Panc1 (cell line): ENCODE results near the gene TTC27. TPM values are rescaled to one million over a fixed set of nuclear protein-coding genes. Genes with fewer than 3 reads are reported as not detected.

ENCODE experiments used
- ATAC-seq: fragments of 200-7000 bp; cut with Tn5 transposase; 2 replicates; pipeline ENCODE4 v1.9.1; 2020; ENCODE audit warnings: mild to moderate bottlenecking, moderate library complexity
- BruUV-seq: library from RNA; stranded (reverse); fragments of 400-500 nt; replicated peaks from 2 replicates; lab custom pipeline; 2021; lab: Mats Ljungman, UMichigan
- CTCF ChIA-PET: fragments of 300-600 bp; sonication (Branson Sonifier 250); formaldehyde crosslinking; loops from one replicate; lab custom pipeline; 2022; ENCODE audit warnings: antibody characterized with exemption; lab: Charles Lee
- POLR2A ChIA-PET: fragments of 300-600 bp; sonication (Branson Sonifier 250); formaldehyde crosslinking; loops from one replicate; lab custom pipeline; 2022; ENCODE audit warnings: antibody characterized with exemption; lab: Charles Lee
- DNase-seq: peaks from one replicate; pipeline ENCODE4 v3.0.0-alpha.2; 2010; ENCODE audit warnings: low read depth, low spot score
- H3K27ac ChIP-seq: 2 replicates; pipeline ENCODE4 v1.5.1; 2011; ENCODE audit warnings: mild to moderate bottlenecking, low read length, inconsistent platforms
- H3K27me3 ChIP-seq: fragments of 200-500 bp; sonication (Bioruptor generic); 2 replicates; pipeline ENCODE4 v1.6.0; 2014; ENCODE audit warnings: low read length, inconsistent platforms; ENCODE audit not compliant: control insufficient read depth, insufficient read depth
- H3K36me3 ChIP-seq: fragments of 200-500 bp; sonication (Bioruptor generic); 2 replicates; pipeline ENCODE4 v1.5.1; 2014; ENCODE audit warnings: inconsistent platforms, mild to moderate bottlenecking, low read length, moderate library complexity; ENCODE audit not compliant: control insufficient read depth, insufficient read depth
- H3K4me1 ChIP-seq: 2 replicates; pipeline ENCODE4 v1.5.1; 2011; ENCODE audit warnings: inconsistent platforms, mild to moderate bottlenecking, low read length, moderate library complexity; ENCODE audit not compliant: control insufficient read depth, insufficient read depth
- H3K4me3 ChIP-seq, 2 experiments: 2 replicates each; pipeline ENCODE4 v1.5.1; 2011 to 2012; ENCODE audit warnings: low read depth in 2 of 2, low read length in 2 of 2, mild to moderate bottlenecking in 2 of 2, inconsistent platforms in 1 of 2, moderate library complexity in 1 of 2
- H3K9me3 ChIP-seq: fragments of 200-500 bp; sonication (Bioruptor generic); 2 replicates; pipeline ENCODE4 v1.5.1; 2014; ENCODE audit warnings: low read depth, mild to moderate bottlenecking, inconsistent platforms, low read length, moderate library complexity; ENCODE audit not compliant: control insufficient read depth, insufficient read depth
- POLR2AphosphoS5 ChIP-seq: IDR thresholded peaks from 2 replicates; pipeline ENCODE4 v1.6.1; 2012; ENCODE audit warnings: mild to moderate bottlenecking, low read depth, low read length, moderate library complexity
- REST ChIP-seq, 2 experiments: IDR thresholded peaks; 2 replicates each; pipeline ENCODE4 v1.6.1; 2011 to 2012; ENCODE audit warnings: low read depth in 2 of 2, control low read depth in 1 of 2, low read length in 1 of 2, mild to moderate bottlenecking in 1 of 2, moderate library complexity in 1 of 2; ENCODE audit not compliant: insufficient read depth in 1 of 2
- SIN3A ChIP-seq: IDR thresholded peaks from 2 replicates; pipeline ENCODE4 v1.6.1; 2012; ENCODE audit warnings: low read depth, mild to moderate bottlenecking, low read length, moderate library complexity, borderline replicate concordance; ENCODE audit not compliant: insufficient read depth
- TCF7L2 ChIP-seq: IDR thresholded peaks from 2 replicates; pipeline ENCODE4 v1.6.1; 2011; ENCODE audit warnings: mild to moderate bottlenecking, low read depth, low read length, inconsistent platforms
- in situ Hi-C: cut with HindIII; loops from 2 replicates; pipeline ENCODE4 v1.10.0; 2016; ENCODE audit warnings: low sequenced_read_pairs, low pct_unique_long_range_greater_than_20kb
- intact Hi-C: fragments of 100-400 bp; cut with micrococcal nuclease; formaldehyde crosslinking; loops from one replicate; pipeline ENCODE4 v1.10.0; 2022; ENCODE audit not compliant: unreplicated experiment
- total RNA-seq: library from RNA; stranded (reverse); gene quantifications from one replicate; pipeline ENCODE4 v1.2.1, GENCODE V29; 2021; ENCODE audit not compliant: unreplicated experiment
- TF ChIP-seq, protein P1 (sequence below): fragments of 450-650 bp; IDR thresholded peaks from 2 replicates; pipeline ENCODE4 v1.5.1; 2017; ENCODE audit warnings: mild to moderate bottlenecking

TTC27 gene
- total RNA-seq, 1 experiment from 2014 or later: 24.7 TPM

GRCh38 chr2:32652555-32653209, 24.8 kb downstream of the TTC27 start:
- Histone ChIP-seq H3K9me3 (no peaks in the 10 kb centered on the region), H3K27me3 (no peaks in the 10 kb centered on the region), H3K4me3 (no peak overlapping the region), H3K4me1 (no peaks in the 10 kb centered on the region), H3K36me3 (peaks cover 4% of the 10 kb centered on the region; the same call in 1 of the 2 replicates), H3K27ac (no peak overlapping the region)
- ATAC-seq (no peak), DNase-seq (no peak)
- intact Hi-C loops: no loop called here
- TF ChIP-seq, protein P1, sequence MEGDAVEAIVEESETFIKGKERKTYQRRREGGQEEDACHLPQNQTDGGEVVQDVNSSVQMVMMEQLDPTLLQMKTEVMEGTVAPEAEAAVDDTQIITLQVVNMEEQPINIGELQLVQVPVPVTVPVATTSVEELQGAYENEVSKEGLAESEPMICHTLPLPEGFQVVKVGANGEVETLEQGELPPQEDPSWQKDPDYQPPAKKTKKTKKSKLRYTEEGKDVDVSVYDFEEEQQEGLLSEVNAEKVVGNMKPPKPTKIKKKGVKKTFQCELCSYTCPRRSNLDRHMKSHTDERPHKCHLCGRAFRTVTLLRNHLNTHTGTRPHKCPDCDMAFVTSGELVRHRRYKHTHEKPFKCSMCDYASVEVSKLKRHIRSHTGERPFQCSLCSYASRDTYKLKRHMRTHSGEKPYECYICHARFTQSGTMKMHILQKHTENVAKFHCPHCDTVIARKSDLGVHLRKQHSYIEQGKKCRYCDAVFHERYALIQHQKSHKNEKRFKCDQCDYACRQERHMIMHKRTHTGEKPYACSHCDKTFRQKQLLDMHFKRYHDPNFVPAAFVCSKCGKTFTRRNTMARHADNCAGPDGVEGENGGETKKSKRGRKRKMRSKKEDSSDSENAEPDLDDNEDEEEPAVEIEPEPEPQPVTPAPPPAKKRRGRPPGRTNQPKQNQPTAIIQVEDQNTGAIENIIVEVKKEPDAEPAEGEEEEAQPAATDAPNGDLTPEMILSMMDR: no peak
- no peak for TF ChIP-seq POLR2AphosphoS5
- TF ChIP-seq REST (IDR thresholded peaks at IDR 0.05; ENCODE audit: insufficient read depth in 1 of 2, low read depth in 2 of 2, low read length in 1 of 2): no peak
- TF ChIP-seq TCF7L2: no peak
- no peak for TF ChIP-seq SIN3A
- ChIA-PET CTCF (no interaction called here), POLR2A (no interaction called here)
- BruUV-seq: no TSS peak
- in situ Hi-C loops: no loop called here

- H3K4me1 ChIP-seq: no peaks in the 10 kb centered on the region
- CTCF ChIA-PET: no interaction called here
- ATAC-seq (no peak), DNase-seq (no peak)
- no peaks in the 10 kb centered on the region for H3K27me3 ChIP-seq
- no TSS peak for BruUV-seq
- POLR2A ChIA-PET: no interaction called here
- H3K27ac ChIP-seq: no peak overlapping the region
- no peak overlapping the region for H3K4me3 ChIP-seq
- no peaks in the 10 kb centered on the region for H3K36me3 ChIP-seq
- intact Hi-C loops: no loop called here
- in situ Hi-C loops: no loop called here
- TF ChIP-seq POLR2AphosphoS5 (no peak), TCF7L2 (no peak), SIN3A (no peak), REST (IDR thresholded peaks at IDR 0.05; ENCODE audit: insufficient read depth in 1 of 2, low read depth in 2 of 2, low read length in 1 of 2) (no peak)
- TF ChIP-seq, protein P1: no peak
- H3K9me3 ChIP-seq: no peaks in the 10 kb centered on the region
Measured at GRCh38 chr2:32656069-32656468, 28.2 kb downstream of the TTC27 start.
